Thoracic aorta (tissue), 2 donors: ENCODE measurements around the gene TAX1BP3. TPM values are rescaled to one million over a fixed set of nuclear protein-coding genes. Genes with fewer than 3 reads are reported as not detected.

Source experiments
- ATAC-seq: fragments of 150-250 bp; one replicate; pipeline ENCODE4 v1.8.0; 2017; ENCODE audit warnings: low read depth; ENCODE audit not compliant: insufficient number of reproducible peaks, low FRiP score
- DNase-seq: peaks from one replicate; pipeline ENCODE4 v3.0.0-alpha.2; 2020; ENCODE audit warnings: low spot score
- H3K27ac ChIP-seq, 2 donors: fragments of 200-600 bp; sonication (generic); 1 replicate in 1 of 2; 2 replicates in 1 of 2; pipeline ENCODE4 v1.5.1; 2016; ENCODE audit warnings: mild to moderate bottlenecking in 2 of 2, moderate library complexity in 2 of 2
- H3K27me3 ChIP-seq: fragments of 200-600 bp; sonication (generic); replicated peaks from 2 replicates; pipeline ENCODE4 v1.6.0; 2016; ENCODE audit warnings: mild to moderate bottlenecking; ENCODE audit not compliant: insufficient read depth
- H3K36me3 ChIP-seq: fragments of 200-600 bp; sonication (generic); one replicate; pipeline ENCODE4 v1.5.1; 2016
- H3K4me1 ChIP-seq, 2 donors: fragments of 200-600 bp; sonication (generic); 1 replicate in 1 of 2; 2 replicates in 1 of 2; pipeline versions ENCODE4 v1.5.1 to v1.6.0; 2016; ENCODE audit warnings: low read depth in 2 of 2, mild to moderate bottlenecking in 1 of 2; ENCODE audit not compliant: control insufficient read depth in 1 of 2
- H3K4me3 ChIP-seq: fragments of 200-600 bp; sonication (generic); 2 replicates; pipeline ENCODE4 v1.5.1; 2016; ENCODE audit warnings: mild to moderate bottlenecking
- H3K9me3 ChIP-seq: fragments of 200-600 bp; sonication (generic); 2 replicates; pipeline ENCODE4 v1.5.1; 2016
- CTCF ChIP-seq: fragments of 200-600 bp; sonication (generic); IDR thresholded peaks from one replicate; pipeline ENCODE4 v1.5.1; 2019; ENCODE audit warnings: antibody characterized with exemption
- total RNA-seq, 2 donors: library from RNA; depleted of rRNA; stranded (reverse); fragments of >200 nt; gene quantifications; one replicate each; pipeline versions ENCODE4 v1.1.0 to v1.2.3, GENCODE V29; 2016

The TAX1BP3 gene
- total RNA-seq, 2 donors from 2014 or later: 127 to 243 TPM

- Histone ChIP-seq H3K4me1 (peaks cover 24 to 49% of the 10 kb centered on the region in 2 donors), H3K36me3 (peaks cover 36% of the 10 kb centered on the region)
- DNase-seq: no peak
Measured at GRCh38 chr17:3665834-3666233, 2.5 kb downstream of the TAX1BP3 start.

GRCh38 chr17:3663102-3664011 is 5.0 kb downstream of the TAX1BP3 start:
- ATAC-seq: no peak
- no peaks in the 10 kb centered on the region for H3K9me3 ChIP-seq
- H3K27ac ChIP-seq: no peak overlapping the region
- H3K4me1 ChIP-seq: peaks cover 32 to 58% of the 10 kb centered on the region in 2 donors
- H3K27me3 ChIP-seq: no peaks in the 10 kb centered on the region
- H3K4me3 ChIP-seq: no peak overlapping the region
- TF ChIP-seq CTCF: no peak
- DNase-seq: no peak
- peaks cover 36% of the 10 kb centered on the region for H3K36me3 ChIP-seq

More at GRCh38 chr17:3665834-3666233, 2.5 kb downstream of the TAX1BP3 start:
- no peak overlapping the region for H3K4me3 ChIP-seq
- ATAC-seq: no peak
- H3K27ac ChIP-seq: peak overlapping the region; percentile 49 to 97
- no peaks in the 10 kb centered on the region for H3K27me3 ChIP-seq
- no peaks in the 10 kb centered on the region for H3K9me3 ChIP-seq
- no peak for TF ChIP-seq CTCF

GRCh38 chr17:3660311-3660891 is 8.0 kb downstream of the TAX1BP3 start:
- Histone ChIP-seq H3K4me3 (no peak overlapping the region), H3K27ac (peak overlapping the region; percentile 84 to 91), H3K4me1 (peaks cover 21 to 39% of the 10 kb centered on the region in 2 donors), H3K27me3 (no peaks in the 10 kb centered on the region), H3K9me3 (no peaks in the 10 kb centered on the region), H3K36me3 (peaks cover 40% of the 10 kb centered on the region)
- DNase-seq (no peak), ATAC-seq (peak; percentile 29)
- TF ChIP-seq CTCF: no peak

- Histone ChIP-seq H3K27me3 (no peaks in the 10 kb centered on the region), H3K4me3 (peak overlapping the region; percentile 34), H3K9me3 (no peaks in the 10 kb centered on the region), H3K36me3 (peaks cover 37% of the 10 kb centered on the region), H3K4me1 (peaks cover 21 to 37% of the 10 kb centered on the region in 2 donors), H3K27ac (peak overlapping the region; percentile 84 to 91)
- ATAC-seq (peak; percentile 88), DNase-seq (peak; percentile 51)
- peak; percentile 41 for TF ChIP-seq CTCF
Measured at GRCh38 chr17:3659541-3660111, 8.8 kb downstream of the TAX1BP3 start.
